Measurements from ENCODE around the gene ZBTB8A.

- TF ChIP-seq CTCF (IDR thresholded peaks at IDR 0.05 in 4 of 5, conservative IDR thresholded peaks at IDR 0.05 in 1 of 5) (no peak), POLR2A (IDR thresholded peaks at IDR 0.05) (no peak)
These were observed 112.3 kb downstream of the ZBTB8A start for GRCh38 chr1:32651461-32652073.
